Measurements from ENCODE around the gene RELL2.

The RELL2 gene

GRCh38 chr5:141632650-141633049, 4.1 kb upstream of the RELL2 start:
- Histone ChIP-seq H3K4me3 (ENCODE audit: low read length) (no peak overlapping the region), H3K36me3 (ENCODE audit: insufficient read depth, low read length) (peaks cover 44% of the 10 kb centered on the region), H2AFZ (ENCODE audit: low read depth, low read length) (no peak overlapping the region), H3K4me1 (ENCODE audit: insufficient read depth, low read length) (peaks cover 18% of the 10 kb centered on the region), H3K9me3 (ENCODE audit: low read length) (no peaks in the 10 kb centered on the region), H3K27me3 (ENCODE audit: insufficient read depth, low read length) (no peaks in the 10 kb centered on the region)

GRCh38 chr5:141633871-141634561, 2.8 kb upstream of the RELL2 start:
- H3K4me1 ChIP-seq (ENCODE audit: insufficient read depth, low read length) = peaks cover 23% of the 10 kb centered on the region
- no peak overlapping the region for H3K4me3 ChIP-seq (ENCODE audit: low read length)
- no peak overlapping the region for H2AFZ ChIP-seq (ENCODE audit: low read depth, low read length)
- H3K9me3 ChIP-seq (ENCODE audit: low read length) = no peaks in the 10 kb centered on the region
- peaks cover 33% of the 10 kb centered on the region for H3K36me3 ChIP-seq (ENCODE audit: insufficient read depth, low read length)
- no peaks in the 10 kb centered on the region for H3K27me3 ChIP-seq (ENCODE audit: insufficient read depth, low read length)

- Histone ChIP-seq H3K27me3 (ENCODE audit: insufficient read depth, low read length) (no peaks in the 10 kb centered on the region), H3K4me3 (ENCODE audit: low read length) (no peak overlapping the region), H2AFZ (ENCODE audit: low read depth, low read length) (no peak overlapping the region), H3K4me1 (ENCODE audit: insufficient read depth, low read length) (peaks cover 23% of the 10 kb centered on the region), H3K9me3 (ENCODE audit: low read length) (no peaks in the 10 kb centered on the region), H3K36me3 (ENCODE audit: insufficient read depth, low read length) (peaks cover 26% of the 10 kb centered on the region)
Measured at GRCh38 chr5:141634720-141635119, 2.1 kb upstream of the RELL2 start.

- H3K4me3 ChIP-seq (ENCODE audit: low read length) = peak overlapping the region; percentile 84
- H3K4me1 ChIP-seq (ENCODE audit: insufficient read depth, low read length) = peaks cover 23% of the 10 kb centered on the region
- peaks cover 20% of the 10 kb centered on the region for H3K36me3 ChIP-seq (ENCODE audit: insufficient read depth, low read length)
- no peaks in the 10 kb centered on the region for H3K27me3 ChIP-seq (ENCODE audit: insufficient read depth, low read length)
- H2AFZ ChIP-seq (ENCODE audit: low read depth, low read length) = no peak overlapping the region
- no peaks in the 10 kb centered on the region for H3K9me3 ChIP-seq (ENCODE audit: low read length)
Measured at GRCh38 chr5:141635646-141636045, 1.2 kb upstream of the RELL2 start.

GRCh38 chr5:141636106-141636412, 738 bp upstream of the RELL2 start:
- Histone ChIP-seq H2AFZ (ENCODE audit: low read depth, low read length) (peak overlapping the region; percentile 97), H3K4me1 (ENCODE audit: insufficient read depth, low read length) (peaks cover 23% of the 10 kb centered on the region), H3K4me3 (ENCODE audit: low read length) (peak overlapping the region; percentile 84), H3K27me3 (ENCODE audit: insufficient read depth, low read length) (no peaks in the 10 kb centered on the region), H3K9me3 (ENCODE audit: low read length) (no peaks in the 10 kb centered on the region), H3K36me3 (ENCODE audit: insufficient read depth, low read length) (peaks cover 19% of the 10 kb centered on the region)

GRCh38 chr5:141637123-141637766, 448 bp downstream of the RELL2 start:
- Histone ChIP-seq H3K27me3 (ENCODE audit: insufficient read depth, low read length) (no peaks in the 10 kb centered on the region), H3K4me3 (ENCODE audit: low read length) (peak overlapping the region; percentile 84), H3K4me1 (ENCODE audit: insufficient read depth, low read length) (peaks cover 23% of the 10 kb centered on the region), H2AFZ (ENCODE audit: low read depth, low read length) (peak overlapping the region; percentile 97), H3K9me3 (ENCODE audit: low read length) (no peaks in the 10 kb centered on the region), H3K36me3 (ENCODE audit: insufficient read depth, low read length) (peaks cover 17% of the 10 kb centered on the region)

- Histone ChIP-seq H3K4me3 (ENCODE audit: low read length) (peak overlapping the region; percentile 84), H3K36me3 (ENCODE audit: insufficient read depth, low read length) (peaks cover 11% of the 10 kb centered on the region), H2AFZ (ENCODE audit: low read depth, low read length) (peak overlapping the region; percentile 97), H3K9me3 (ENCODE audit: low read length) (no peaks in the 10 kb centered on the region), H3K27me3 (ENCODE audit: insufficient read depth, low read length) (no peaks in the 10 kb centered on the region), H3K4me1 (ENCODE audit: insufficient read depth, low read length) (peaks cover 23% of the 10 kb centered on the region)
Measured at GRCh38 chr5:141637767-141638419, 1.1 kb downstream of the RELL2 start.

GRCh38 chr5:141638771-141639170, 2.0 kb downstream of the RELL2 start:
- Histone ChIP-seq H3K36me3 (ENCODE audit: insufficient read depth, low read length) (peaks cover 6% of the 10 kb centered on the region), H3K4me3 (ENCODE audit: low read length) (no peak overlapping the region), H3K27me3 (ENCODE audit: insufficient read depth, low read length) (no peaks in the 10 kb centered on the region), H3K9me3 (ENCODE audit: low read length) (no peaks in the 10 kb centered on the region), H3K4me1 (ENCODE audit: insufficient read depth, low read length) (peaks cover 23% of the 10 kb centered on the region), H2AFZ (ENCODE audit: low read depth, low read length) (no peak overlapping the region)

GRCh38 chr5:141639357-141640050, 2.7 kb downstream of the RELL2 start:
- Histone ChIP-seq H2AFZ (ENCODE audit: low read depth, low read length) (no peak overlapping the region), H3K27me3 (ENCODE audit: insufficient read depth, low read length) (no peaks in the 10 kb centered on the region), H3K4me3 (ENCODE audit: low read length) (no peak overlapping the region), H3K36me3 (ENCODE audit: insufficient read depth, low read length) (peaks cover 6% of the 10 kb centered on the region), H3K9me3 (ENCODE audit: low read length) (no peaks in the 10 kb centered on the region), H3K4me1 (ENCODE audit: insufficient read depth, low read length) (peaks cover 23% of the 10 kb centered on the region)

GRCh38 chr5:141640051-141640415, 3.2 kb downstream of the RELL2 start:
- peaks cover 2% of the 10 kb centered on the region for H3K36me3 ChIP-seq (ENCODE audit: insufficient read depth, low read length)

GRCh38 chr5:141640698-141641097, 3.9 kb downstream of the RELL2 start:
- Histone ChIP-seq H3K27me3 (ENCODE audit: insufficient read depth, low read length) (no peaks in the 10 kb centered on the region), H2AFZ (ENCODE audit: low read depth, low read length) (no peak overlapping the region), H3K9me3 (ENCODE audit: low read length) (no peaks in the 10 kb centered on the region)

More at GRCh38 chr5:141640051-141640415, 3.2 kb downstream of the RELL2 start:
- Histone ChIP-seq H3K9me3 (ENCODE audit: low read length) (no peaks in the 10 kb centered on the region), H2AFZ (ENCODE audit: low read depth, low read length) (no peak overlapping the region), H3K4me3 (ENCODE audit: low read length) (no peak overlapping the region), H3K27me3 (ENCODE audit: insufficient read depth, low read length) (no peaks in the 10 kb centered on the region), H3K4me1 (ENCODE audit: insufficient read depth, low read length) (peaks cover 18% of the 10 kb centered on the region)

GRCh38 chr5:141641634-141642267, 5.0 kb downstream of the RELL2 start:
- H3K9me3 ChIP-seq (ENCODE audit: low read length) = no peaks in the 10 kb centered on the region
- H3K4me1 ChIP-seq (ENCODE audit: insufficient read depth, low read length) = peaks cover 6% of the 10 kb centered on the region
- no peak overlapping the region for H3K4me3 ChIP-seq (ENCODE audit: low read length)
- H2AFZ ChIP-seq (ENCODE audit: low read depth, low read length) = no peak overlapping the region
- no peaks in the 10 kb centered on the region for H3K27me3 ChIP-seq (ENCODE audit: insufficient read depth, low read length)
- H3K36me3 ChIP-seq (ENCODE audit: insufficient read depth, low read length) = peaks cover 2% of the 10 kb centered on the region

More at GRCh38 chr5:141640698-141641097, 3.9 kb downstream of the RELL2 start:
- Histone ChIP-seq H3K4me3 (ENCODE audit: low read length) (no peak overlapping the region), H3K4me1 (ENCODE audit: insufficient read depth, low read length) (peaks cover 11% of the 10 kb centered on the region), H3K36me3 (ENCODE audit: insufficient read depth, low read length) (peaks cover 2% of the 10 kb centered on the region)

- Histone ChIP-seq H2AFZ (ENCODE audit: low read depth, low read length) (no peak overlapping the region), H3K4me1 (ENCODE audit: insufficient read depth, low read length) (no peaks in the 10 kb centered on the region), H3K36me3 (ENCODE audit: insufficient read depth, low read length) (peaks cover 4% of the 10 kb centered on the region), H3K4me3 (ENCODE audit: low read length) (no peak overlapping the region), H3K27me3 (ENCODE audit: insufficient read depth, low read length) (no peaks in the 10 kb centered on the region), H3K9me3 (ENCODE audit: low read length) (no peaks in the 10 kb centered on the region)
Measured at GRCh38 chr5:141646026-141646425, 9.2 kb downstream of the RELL2 start.
